GM19240 (cell line): ENCODE results near the gene ADD3.
A peak's percentile ranks its signal among the peaks of the same experiment; 100 is the strongest.
"Not testable (repeated sequence)": the region's sequence is repeated elsewhere in the genome, so short reads cannot be mapped to it uniquely, and the experiment has no call there.

Experiments
- DNase-seq: peaks from one replicate; pipeline ENCODE4 v3.0.0; 2011; ENCODE audit warnings: low spot score; ENCODE audit not compliant: insufficient read length

Gene ADD3

GRCh38 chr10:110032801-110033700, 25.3 kb downstream of the ADD3 start:
- DNase-seq = no peak

- no peak for DNase-seq
Observed at GRCh38 chr10:110033701-110034235, 26.0 kb downstream of the ADD3 start.

- DNase-seq = no peak
Observed at GRCh38 chr10:110034596-110034995, 26.8 kb downstream of the ADD3 start.

GRCh38 chr10:110035070-110035921, 27.5 kb downstream of the ADD3 start:
- no peak for DNase-seq

- DNase-seq = peak; percentile 10
Observed at GRCh38 chr10:110036640-110037039, 28.9 kb downstream of the ADD3 start.

GRCh38 chr10:110039254-110039653, 31.5 kb downstream of the ADD3 start:
- no peak for DNase-seq

- no peak for DNase-seq
Observed at GRCh38 chr10:110040108-110040507, 32.3 kb downstream of the ADD3 start.

- DNase-seq = no peak
Observed at GRCh38 chr10:110040767-110041478, 33.1 kb downstream of the ADD3 start.

- no peak for DNase-seq
Observed at GRCh38 chr10:110041479-110041829, 33.7 kb downstream of the ADD3 start.

GRCh38 chr10:110042181-110042580, 34.4 kb downstream of the ADD3 start:
- no peak for DNase-seq

GRCh38 chr10:110042891-110043290, 35.1 kb downstream of the ADD3 start:
- DNase-seq = no peak

- no peak for DNase-seq
Observed at GRCh38 chr10:110044681-110045080, 36.9 kb downstream of the ADD3 start.

GRCh38 chr10:110045772-110046171, 38.0 kb downstream of the ADD3 start:
- no peak for DNase-seq

GRCh38 chr10:110048145-110048544, 40.4 kb downstream of the ADD3 start:
- DNase-seq = not testable (repeated sequence)

- DNase-seq = no peak
Observed at GRCh38 chr10:110048781-110049180, 41.0 kb downstream of the ADD3 start.

- not testable (repeated sequence) for DNase-seq
Observed at GRCh38 chr10:110049889-110050591, 42.3 kb downstream of the ADD3 start.

GRCh38 chr10:110051487-110051886, 43.7 kb downstream of the ADD3 start:
- DNase-seq = no peak

GRCh38 chr10:110052916-110053315, 45.1 kb downstream of the ADD3 start:
- DNase-seq = no peak

- no peak for DNase-seq
Observed at GRCh38 chr10:110056822-110057221, 49.0 kb downstream of the ADD3 start.

GRCh38 chr10:110057456-110057855, 49.7 kb downstream of the ADD3 start:
- DNase-seq = no peak

GRCh38 chr10:110058212-110058611, 50.4 kb downstream of the ADD3 start:
- DNase-seq = no peak
